ENCODE data around the gene DIMT1. TPM values are rescaled to one million over a fixed set of nuclear protein-coding genes. Genes with fewer than 3 reads are reported as not detected.

Gene DIMT1
- total RNA-seq, 1 donor from 2014 or later = 19.5 TPM

DNA sequence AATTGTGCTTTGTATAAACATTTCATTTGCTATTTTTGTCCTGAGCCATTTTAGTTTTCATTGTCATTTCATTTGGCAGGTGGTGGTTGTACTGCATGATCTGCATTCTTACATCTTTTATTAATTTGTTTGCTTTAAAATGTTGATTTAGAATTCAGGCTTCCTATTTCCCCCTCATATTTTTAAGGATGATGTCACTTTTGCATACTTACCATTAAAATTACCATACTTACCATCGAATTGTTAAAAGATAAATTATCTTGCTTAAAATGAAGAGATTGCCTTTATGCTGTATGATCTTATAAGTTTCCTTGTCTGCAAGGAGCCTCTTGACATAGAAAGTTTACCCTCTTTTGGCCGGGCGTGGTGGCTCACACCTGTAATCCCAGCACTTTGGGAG is 31.1 kb downstream of the DIMT1 start:
- H3K4me3 Mint-ChIP-seq (ENCODE audit: unreplicated experiment) = no peak overlapping the region
- peaks cover 24% of the 10 kb centered on the region for H3K36me3 Mint-ChIP-seq (ENCODE audit: unreplicated experiment)
- H3K27me3 Mint-ChIP-seq (ENCODE audit: unreplicated experiment) = no peaks in the 10 kb centered on the region
- DNase-seq (ENCODE audit: extremely low spot score, unreplicated experiment) = no peak
- TF ChIP-seq, protein P1, sequence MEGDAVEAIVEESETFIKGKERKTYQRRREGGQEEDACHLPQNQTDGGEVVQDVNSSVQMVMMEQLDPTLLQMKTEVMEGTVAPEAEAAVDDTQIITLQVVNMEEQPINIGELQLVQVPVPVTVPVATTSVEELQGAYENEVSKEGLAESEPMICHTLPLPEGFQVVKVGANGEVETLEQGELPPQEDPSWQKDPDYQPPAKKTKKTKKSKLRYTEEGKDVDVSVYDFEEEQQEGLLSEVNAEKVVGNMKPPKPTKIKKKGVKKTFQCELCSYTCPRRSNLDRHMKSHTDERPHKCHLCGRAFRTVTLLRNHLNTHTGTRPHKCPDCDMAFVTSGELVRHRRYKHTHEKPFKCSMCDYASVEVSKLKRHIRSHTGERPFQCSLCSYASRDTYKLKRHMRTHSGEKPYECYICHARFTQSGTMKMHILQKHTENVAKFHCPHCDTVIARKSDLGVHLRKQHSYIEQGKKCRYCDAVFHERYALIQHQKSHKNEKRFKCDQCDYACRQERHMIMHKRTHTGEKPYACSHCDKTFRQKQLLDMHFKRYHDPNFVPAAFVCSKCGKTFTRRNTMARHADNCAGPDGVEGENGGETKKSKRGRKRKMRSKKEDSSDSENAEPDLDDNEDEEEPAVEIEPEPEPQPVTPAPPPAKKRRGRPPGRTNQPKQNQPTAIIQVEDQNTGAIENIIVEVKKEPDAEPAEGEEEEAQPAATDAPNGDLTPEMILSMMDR (IDR thresholded peaks at IDR 0.05) = no peak
- no peaks in the 10 kb centered on the region for H3K4me1 Mint-ChIP-seq (ENCODE audit: unreplicated experiment)
- no peaks in the 10 kb centered on the region for H3K9me3 Mint-ChIP-seq (ENCODE audit: unreplicated experiment)
- H3K27ac Mint-ChIP-seq (ENCODE audit: unreplicated experiment) = no peak overlapping the region

DNA sequence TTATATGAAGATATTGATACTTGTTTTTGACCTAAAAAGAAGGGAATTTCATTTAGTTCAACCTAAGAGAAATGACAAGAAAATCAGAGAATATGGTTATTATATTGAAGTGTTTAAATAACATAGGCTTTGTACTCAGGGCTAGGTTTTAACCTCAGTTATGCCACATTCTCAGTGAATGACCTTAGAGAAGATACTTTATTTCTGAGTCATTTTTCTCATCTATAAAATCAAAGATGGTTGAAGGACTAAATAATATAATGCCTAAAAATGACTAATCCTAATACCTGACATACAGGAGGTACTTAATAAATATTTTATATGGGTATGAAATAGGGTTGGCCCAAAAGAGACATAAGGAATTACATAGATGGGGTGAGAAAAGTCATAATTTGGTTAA is 32.3 kb downstream of the DIMT1 start:
- H3K27ac Mint-ChIP-seq (ENCODE audit: unreplicated experiment) = no peak overlapping the region
- no peaks in the 10 kb centered on the region for H3K9me3 Mint-ChIP-seq (ENCODE audit: unreplicated experiment)
- no peak overlapping the region for H3K4me3 Mint-ChIP-seq (ENCODE audit: unreplicated experiment)
- TF ChIP-seq, protein P1 (IDR thresholded peaks at IDR 0.05) = no peak
- H3K4me1 Mint-ChIP-seq (ENCODE audit: unreplicated experiment) = peaks cover 2% of the 10 kb centered on the region
- H3K27me3 Mint-ChIP-seq (ENCODE audit: unreplicated experiment) = no peaks in the 10 kb centered on the region
- no peak for DNase-seq (ENCODE audit: extremely low spot score, unreplicated experiment)
- peaks cover 26% of the 10 kb centered on the region for H3K36me3 Mint-ChIP-seq (ENCODE audit: unreplicated experiment)

DNA sequence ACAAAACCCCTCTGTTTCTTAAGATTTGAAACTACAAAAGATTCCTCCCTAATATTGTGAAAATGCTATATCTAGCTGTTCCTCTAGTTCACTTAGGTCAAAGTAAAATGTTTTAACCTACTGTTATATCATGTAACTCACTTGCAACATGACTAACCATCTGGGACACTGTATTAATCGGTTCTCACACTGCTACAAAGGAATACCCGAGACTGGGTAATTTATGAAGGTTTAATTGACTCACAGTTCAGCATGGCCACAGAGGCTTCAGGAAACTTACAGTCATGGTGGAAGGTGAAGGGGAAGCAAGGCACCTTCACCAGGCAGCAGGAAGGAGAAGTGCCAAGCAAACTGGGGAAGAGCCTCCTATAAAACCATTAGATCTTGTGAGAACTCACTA is 34.7 kb downstream of the DIMT1 start:
- peaks cover 2% of the 10 kb centered on the region for H3K4me1 Mint-ChIP-seq (ENCODE audit: unreplicated experiment)
- no peak overlapping the region for H3K4me3 Mint-ChIP-seq (ENCODE audit: unreplicated experiment)
- TF ChIP-seq, protein P1 (IDR thresholded peaks at IDR 0.05) = no peak
- H3K27ac Mint-ChIP-seq (ENCODE audit: unreplicated experiment) = no peak overlapping the region
- DNase-seq (ENCODE audit: extremely low spot score, unreplicated experiment) = no peak
- H3K27me3 Mint-ChIP-seq (ENCODE audit: unreplicated experiment) = no peaks in the 10 kb centered on the region
- peaks cover 38% of the 10 kb centered on the region for H3K36me3 Mint-ChIP-seq (ENCODE audit: unreplicated experiment)
- H3K9me3 Mint-ChIP-seq (ENCODE audit: unreplicated experiment) = no peaks in the 10 kb centered on the region

- Mint-ChIP-seq H3K27ac (ENCODE audit: unreplicated experiment) (no peak overlapping the region), H3K4me3 (ENCODE audit: unreplicated experiment) (no peak overlapping the region), H3K4me1 (ENCODE audit: unreplicated experiment) (peaks cover 2% of the 10 kb centered on the region), H3K9me3 (ENCODE audit: unreplicated experiment) (no peaks in the 10 kb centered on the region), H3K27me3 (ENCODE audit: unreplicated experiment) (no peaks in the 10 kb centered on the region), H3K36me3 (ENCODE audit: unreplicated experiment) (peaks cover 30% of the 10 kb centered on the region)
- no peak for DNase-seq (ENCODE audit: extremely low spot score, unreplicated experiment)
- TF ChIP-seq, protein P1 (IDR thresholded peaks at IDR 0.05) = no peak
Observed at GRCh38 chr5:62362701-62363100, 41.0 kb downstream of the DIMT1 start.

- H3K27ac Mint-ChIP-seq (ENCODE audit: unreplicated experiment) = no peak overlapping the region
- H3K27me3 Mint-ChIP-seq (ENCODE audit: unreplicated experiment) = no peaks in the 10 kb centered on the region
- TF ChIP-seq, protein P1 (IDR thresholded peaks at IDR 0.05) = peak; percentile 69
- peaks cover 11% of the 10 kb centered on the region for H3K36me3 Mint-ChIP-seq (ENCODE audit: unreplicated experiment)
- no peak overlapping the region for H3K4me3 Mint-ChIP-seq (ENCODE audit: unreplicated experiment)
- no peaks in the 10 kb centered on the region for H3K9me3 Mint-ChIP-seq (ENCODE audit: unreplicated experiment)
- DNase-seq (ENCODE audit: extremely low spot score, unreplicated experiment) = no peak
- H3K4me1 Mint-ChIP-seq (ENCODE audit: unreplicated experiment) = no peaks in the 10 kb centered on the region
Observed at GRCh38 chr5:62354028-62354874, 49.5 kb downstream of the DIMT1 start.
